Activated CD8-positive, alpha-beta memory T cell treated with anti-CD3 and anti-CD28 coated beads, Interleukin-2, amount 50 U/mL, for 24 hours (primary cell): Measurements from ENCODE around the gene MPST.

Experiments used
- DNase-seq: peaks from one replicate; pipeline ENCODE4 v3.0.0-alpha.2; 2020; ENCODE audit errors: extremely low read depth

The MPST gene

GRCh38 chr22:37079158-37079557, 59.6 kb downstream of the MPST start:
- no peak for DNase-seq
